ENCODE data around the gene OSBPL3. TPM values are rescaled to one million over a fixed set of nuclear protein-coding genes. Genes with fewer than 3 reads are reported as not detected.

OSBPL3 gene
- total RNA-seq, 1 donor from 2014 or later: 59.2 TPM

- H3K4me3 ChIP-seq: no peak overlapping the region
- H3K27me3 ChIP-seq: no peaks in the 10 kb centered on the region
- no peak for TF ChIP-seq POLR2AphosphoS5 (IDR thresholded peaks at IDR 0.05; ENCODE audit: insufficient read depth in 1 of 2, low read depth in 1 of 2)
- no peak for TF ChIP-seq POLR2A (IDR thresholded peaks at IDR 0.05)
- TF ChIP-seq CTCF (IDR thresholded peaks at IDR 0.05): no peak
- DNase-seq (ENCODE audit: extremely low spot score in 2 of 2): no peak
- H3K4me1 ChIP-seq: peaks cover 27% of the 10 kb centered on the region
- H3K27ac ChIP-seq: no peak overlapping the region
- no peaks in the 10 kb centered on the region for H3K36me3 ChIP-seq
- intact Hi-C loops (cut with DNase I): no loop called here
- no peaks in the 10 kb centered on the region for H3K9me3 ChIP-seq
Observed at GRCh38 chr7:24930856-24931255, 49.1 kb downstream of the OSBPL3 start.

- H3K36me3 ChIP-seq: no peaks in the 10 kb centered on the region
- DNase-seq (ENCODE audit: extremely low spot score in 2 of 2): no peak
- peaks cover 42% of the 10 kb centered on the region for H3K4me1 ChIP-seq
- TF ChIP-seq CTCF (IDR thresholded peaks at IDR 0.05) (no peak), POLR2AphosphoS5 (IDR thresholded peaks at IDR 0.05; ENCODE audit: insufficient read depth in 1 of 2, low read depth in 1 of 2) (no peak), POLR2A (IDR thresholded peaks at IDR 0.05) (no peak)
- intact Hi-C loops (cut with DNase I): no loop called here
- no peak overlapping the region for H3K4me3 ChIP-seq
- no peaks in the 10 kb centered on the region for H3K9me3 ChIP-seq
- no peaks in the 10 kb centered on the region for H3K27me3 ChIP-seq
- peak overlapping the region; percentile 18 for H3K27ac ChIP-seq
Observed at GRCh38 chr7:24926623-24927524, 53.1 kb downstream of the OSBPL3 start.

DNA sequence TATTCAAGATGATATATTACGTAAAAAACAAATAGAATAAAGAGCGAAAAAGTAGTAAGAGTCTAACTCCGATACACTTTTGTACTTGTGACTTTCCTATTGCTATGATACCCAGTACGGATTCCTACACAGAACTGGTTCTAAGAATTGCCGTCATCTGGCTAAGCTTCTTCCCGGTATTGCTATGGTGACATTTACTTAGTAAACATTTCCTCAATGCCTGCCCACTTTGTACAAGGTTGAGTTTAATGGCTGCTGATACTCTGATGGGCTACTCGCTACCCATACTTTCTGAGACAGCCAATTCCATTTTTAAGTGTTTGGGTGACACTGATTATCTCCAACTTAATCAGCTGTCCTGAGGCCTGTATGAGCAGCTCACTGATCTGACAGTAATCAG lies 55.6 kb downstream of the OSBPL3 start:
- no peaks in the 10 kb centered on the region for H3K9me3 ChIP-seq
- no peak overlapping the region for H3K4me3 ChIP-seq
- H3K4me1 ChIP-seq: peaks cover 53% of the 10 kb centered on the region
- TF ChIP-seq CTCF (IDR thresholded peaks at IDR 0.05): no peak
- H3K27ac ChIP-seq: no peak overlapping the region
- no peak for DNase-seq (ENCODE audit: extremely low spot score in 2 of 2)
- intact Hi-C loops (cut with DNase I): no loop called here
- H3K36me3 ChIP-seq: no peaks in the 10 kb centered on the region
- H3K27me3 ChIP-seq: no peaks in the 10 kb centered on the region

- intact Hi-C loops (cut with DNase I): no loop called here
- DNase-seq (ENCODE audit: extremely low spot score in 2 of 2): no peak
- peaks cover 48% of the 10 kb centered on the region for H3K4me1 ChIP-seq
- TF ChIP-seq POLR2AphosphoS5 (IDR thresholded peaks at IDR 0.05; ENCODE audit: insufficient read depth in 1 of 2, low read depth in 1 of 2) (no peak), CTCF (IDR thresholded peaks at IDR 0.05) (no peak), POLR2A (IDR thresholded peaks at IDR 0.05) (no peak)
- H3K36me3 ChIP-seq: no peaks in the 10 kb centered on the region
- no peak overlapping the region for H3K4me3 ChIP-seq
- no peak overlapping the region for H3K27ac ChIP-seq
- H3K9me3 ChIP-seq: no peaks in the 10 kb centered on the region
- H3K27me3 ChIP-seq: no peaks in the 10 kb centered on the region
Observed at GRCh38 chr7:24923172-24923865, 56.7 kb downstream of the OSBPL3 start.
